Measurements from ENCODE around the gene RHOT2. TPM values are rescaled to one million over a fixed set of nuclear protein-coding genes. Genes with fewer than 3 reads are reported as not detected.
A peak's percentile ranks its signal among the peaks of the same experiment; 100 is the strongest.

The RHOT2 gene
- total RNA-seq, 1 donor from 2014 or later = 34.0 TPM

DNA sequence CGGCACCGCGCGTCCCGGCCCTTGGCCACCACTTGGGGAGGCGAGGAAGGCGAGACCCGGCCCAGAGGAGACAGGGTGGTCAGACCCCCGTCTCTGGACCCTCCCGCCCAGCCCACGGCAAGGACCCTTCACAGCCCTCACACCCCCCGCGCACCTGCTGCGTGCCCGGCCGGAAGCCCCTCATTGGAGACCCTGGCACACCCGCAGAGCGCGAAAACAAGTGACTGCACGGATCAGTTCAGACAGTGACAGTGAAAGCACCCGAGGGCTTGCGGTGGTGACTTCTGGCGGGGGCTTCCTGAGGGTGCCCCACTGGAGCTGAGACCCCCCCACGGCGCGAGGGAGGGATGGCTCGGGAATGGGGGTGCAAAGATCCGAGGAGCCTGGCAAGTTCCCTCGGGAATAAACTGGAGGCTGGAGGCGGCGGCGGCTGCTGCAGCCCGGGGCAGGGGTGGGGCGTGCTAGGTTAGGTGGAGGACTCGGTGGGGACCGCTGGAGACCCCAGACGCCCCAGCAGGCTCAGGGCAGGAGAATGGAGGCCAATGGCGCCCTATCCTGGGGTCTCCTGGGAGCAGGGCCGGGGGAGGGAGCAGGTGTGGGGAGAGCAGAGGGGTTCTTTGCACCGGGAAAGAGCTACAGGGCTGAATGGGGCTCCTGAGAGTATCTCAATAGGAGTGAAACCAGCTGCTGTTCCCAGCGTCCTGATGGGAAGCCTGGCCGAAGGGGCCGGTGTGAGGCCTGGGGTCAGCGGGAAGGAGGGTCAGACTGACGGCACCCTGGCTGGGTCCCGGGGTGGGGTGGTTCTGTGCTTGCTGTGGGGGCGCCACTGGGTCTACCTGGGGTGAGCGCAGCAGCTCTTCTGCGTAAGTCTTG lies 38.5 kb downstream of the RHOT2 start:
- peak overlapping the region; percentile 74 for H3K4me3 Mint-ChIP-seq
- Histone ChIP-seq H3K4me3 (peak overlapping the region; percentile 31), H3K4me1 (peaks cover 6% of the 10 kb centered on the region), H3K79me2 (ENCODE audit: low read depth) (no peaks in the 10 kb centered on the region), H3K9ac (no peak overlapping the region), H3K36me3 (no peaks in the 10 kb centered on the region), H3K9me3 (ENCODE audit: low read depth) (no peaks in the 10 kb centered on the region), H3K4me2 (peak overlapping the region; percentile 69), H3K27me3 (peaks cover 100% of the 10 kb centered on the region), H3F3A (ENCODE audit: low read depth) (peaks cover 18% of the 10 kb centered on the region), H3K27ac (no peak overlapping the region), H4K20me1 (ENCODE audit: low read depth) (peaks cover 64% of the 10 kb centered on the region), H2AFZ (replicated peaks) (no peak overlapping the region)
- H3K27me3 Mint-ChIP-seq (ENCODE audit: insufficient read depth, low read depth) = peaks cover 54% of the 10 kb centered on the region
- DNase-seq (ENCODE audit: low spot score) = peak; percentile 45
- no peak overlapping the region for H3K27ac Mint-ChIP-seq
- TF ChIP-seq, protein P1, sequence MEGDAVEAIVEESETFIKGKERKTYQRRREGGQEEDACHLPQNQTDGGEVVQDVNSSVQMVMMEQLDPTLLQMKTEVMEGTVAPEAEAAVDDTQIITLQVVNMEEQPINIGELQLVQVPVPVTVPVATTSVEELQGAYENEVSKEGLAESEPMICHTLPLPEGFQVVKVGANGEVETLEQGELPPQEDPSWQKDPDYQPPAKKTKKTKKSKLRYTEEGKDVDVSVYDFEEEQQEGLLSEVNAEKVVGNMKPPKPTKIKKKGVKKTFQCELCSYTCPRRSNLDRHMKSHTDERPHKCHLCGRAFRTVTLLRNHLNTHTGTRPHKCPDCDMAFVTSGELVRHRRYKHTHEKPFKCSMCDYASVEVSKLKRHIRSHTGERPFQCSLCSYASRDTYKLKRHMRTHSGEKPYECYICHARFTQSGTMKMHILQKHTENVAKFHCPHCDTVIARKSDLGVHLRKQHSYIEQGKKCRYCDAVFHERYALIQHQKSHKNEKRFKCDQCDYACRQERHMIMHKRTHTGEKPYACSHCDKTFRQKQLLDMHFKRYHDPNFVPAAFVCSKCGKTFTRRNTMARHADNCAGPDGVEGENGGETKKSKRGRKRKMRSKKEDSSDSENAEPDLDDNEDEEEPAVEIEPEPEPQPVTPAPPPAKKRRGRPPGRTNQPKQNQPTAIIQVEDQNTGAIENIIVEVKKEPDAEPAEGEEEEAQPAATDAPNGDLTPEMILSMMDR (IDR thresholded peaks at IDR 0.05) = no peak
- TF ChIP-seq EZH2phosphoT487 (IDR thresholded peaks at IDR 0.05) (peak; percentile 98), EZH2 (IDR thresholded peaks at IDR 0.05) (peak; percentile 98)
- no peaks in the 10 kb centered on the region for H3K9me3 Mint-ChIP-seq
- H3K4me1 Mint-ChIP-seq = peaks cover 28% of the 10 kb centered on the region
- H3K36me3 Mint-ChIP-seq = no peaks in the 10 kb centered on the region

DNA sequence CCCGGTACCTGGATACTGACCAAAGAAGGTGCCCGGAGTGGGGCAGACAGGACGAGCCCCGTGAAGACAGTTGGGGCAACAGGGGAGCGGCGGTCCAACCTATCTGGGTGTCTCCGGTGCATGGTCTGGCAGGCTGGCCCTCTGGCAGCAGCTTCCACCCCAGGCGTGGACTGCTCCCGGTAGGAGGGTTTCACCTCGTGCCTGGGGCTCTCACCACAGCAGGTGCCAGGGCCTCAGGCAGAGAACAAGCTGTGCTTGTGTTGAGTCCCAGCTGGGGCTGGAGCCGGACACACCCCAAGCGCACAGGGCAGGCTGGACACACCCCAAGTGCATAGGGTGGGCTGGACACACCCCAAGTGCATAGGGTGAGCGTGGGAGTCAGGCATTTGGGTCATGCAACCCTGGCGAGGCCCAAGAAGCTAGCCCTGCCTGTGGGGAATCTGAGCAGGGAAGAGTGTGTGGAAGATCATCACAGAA lies 39.2 kb downstream of the RHOT2 start:
- Histone ChIP-seq H3K36me3 (no peaks in the 10 kb centered on the region), H3K4me1 (peaks cover 6% of the 10 kb centered on the region)
- no peaks in the 10 kb centered on the region for H3K9me3 Mint-ChIP-seq

DNA sequence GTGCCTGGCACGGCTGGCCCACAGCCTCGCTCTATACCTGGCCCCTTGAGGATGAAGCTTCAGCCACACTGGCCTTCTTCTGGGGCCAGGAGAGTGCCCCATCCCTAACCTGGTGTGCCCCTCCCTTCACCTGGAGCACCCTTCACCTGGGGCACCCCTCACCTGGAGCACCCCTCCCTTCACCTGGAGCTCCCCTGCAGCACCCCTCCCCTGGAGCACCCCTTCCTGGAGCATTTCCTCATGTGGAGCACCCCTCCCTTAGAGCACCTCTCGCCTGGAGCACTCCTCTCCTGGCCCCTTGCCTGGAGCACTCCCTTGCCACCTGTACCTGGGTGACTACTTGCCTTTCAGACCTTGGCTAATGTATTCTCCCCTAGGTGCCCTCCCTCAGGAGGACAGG lies 40.1 kb downstream of the RHOT2 start:
- Histone ChIP-seq H3K27ac (no peak overlapping the region), H3K9me3 (ENCODE audit: low read depth) (no peaks in the 10 kb centered on the region), H3K4me3 (no peak overlapping the region), H2AFZ (replicated peaks) (no peak overlapping the region), H3K9ac (no peak overlapping the region), H3K36me3 (no peaks in the 10 kb centered on the region), H3K4me1 (peaks cover 6% of the 10 kb centered on the region), H3F3A (ENCODE audit: low read depth) (peaks cover 29% of the 10 kb centered on the region), H3K4me2 (no peak overlapping the region), H4K20me1 (ENCODE audit: low read depth) (peaks cover 48% of the 10 kb centered on the region), H3K79me2 (ENCODE audit: low read depth) (no peaks in the 10 kb centered on the region), H3K27me3 (peaks cover 99% of the 10 kb centered on the region)
- peaks cover 34% of the 10 kb centered on the region for H3K4me1 Mint-ChIP-seq
- H3K4me3 Mint-ChIP-seq = peak overlapping the region; percentile 63
- peaks cover 39% of the 10 kb centered on the region for H3K27me3 Mint-ChIP-seq (ENCODE audit: insufficient read depth, low read depth)
- no peaks in the 10 kb centered on the region for H3K36me3 Mint-ChIP-seq
- H3K27ac Mint-ChIP-seq = no peak overlapping the region
- DNase-seq (ENCODE audit: low spot score) = no peak
- no peaks in the 10 kb centered on the region for H3K9me3 Mint-ChIP-seq
- TF ChIP-seq EZH2phosphoT487 (IDR thresholded peaks at IDR 0.05) (no peak), EZH2 (IDR thresholded peaks at IDR 0.05) (no peak)
- TF ChIP-seq, protein P1 (IDR thresholded peaks at IDR 0.05) = no peak

More for the DNA sequence above, 39.2 kb downstream of the RHOT2 start:
- Histone ChIP-seq H2AFZ (replicated peaks) (no peak overlapping the region), H3K27ac (no peak overlapping the region), H3F3A (ENCODE audit: low read depth) (peaks cover 20% of the 10 kb centered on the region), H4K20me1 (ENCODE audit: low read depth) (peaks cover 57% of the 10 kb centered on the region), H3K9ac (no peak overlapping the region), H3K9me3 (ENCODE audit: low read depth) (no peaks in the 10 kb centered on the region), H3K79me2 (ENCODE audit: low read depth) (no peaks in the 10 kb centered on the region), H3K27me3 (peaks cover 99% of the 10 kb centered on the region), H3K4me2 (no peak overlapping the region), H3K4me3 (no peak overlapping the region)
- H3K36me3 Mint-ChIP-seq = no peaks in the 10 kb centered on the region
- DNase-seq (ENCODE audit: low spot score) = no peak
- H3K27ac Mint-ChIP-seq = no peak overlapping the region
- H3K4me1 Mint-ChIP-seq = peaks cover 28% of the 10 kb centered on the region
- TF ChIP-seq EZH2phosphoT487 (IDR thresholded peaks at IDR 0.05) (no peak), EZH2 (IDR thresholded peaks at IDR 0.05) (no peak)
- TF ChIP-seq, protein P1 (IDR thresholded peaks at IDR 0.05) = no peak
- H3K4me3 Mint-ChIP-seq = peak overlapping the region; percentile 74
- H3K27me3 Mint-ChIP-seq (ENCODE audit: insufficient read depth, low read depth) = peaks cover 47% of the 10 kb centered on the region

Data from neural progenitor cell (in vitro differentiated cells).